Esophagus muscularis mucosa (tissue), 3 donors: ENCODE data around the gene DNAJC25.

Experiments
- EP300 ChIP-seq: sonication (generic); formaldehyde crosslinking; IDR thresholded peaks from one replicate; pipeline ENCODE4 v1.6.1; 2017; ENCODE audit warnings: antibody characterized with exemption
- TF ChIP-seq, protein P1 (sequence below), 3 experiments: fragments of 200-600 bp in 2 of 3; fragments of 450-650 bp in 1 of 3; sonication (generic) in 2 of 3; IDR thresholded peaks; one replicate each; pipeline ENCODE4 v1.5.1; 2017 to 2019; ENCODE audit warnings: antibody characterized with exemption in 3 of 3, mild to moderate bottlenecking in 2 of 3, moderate library complexity in 1 of 3

DNA sequence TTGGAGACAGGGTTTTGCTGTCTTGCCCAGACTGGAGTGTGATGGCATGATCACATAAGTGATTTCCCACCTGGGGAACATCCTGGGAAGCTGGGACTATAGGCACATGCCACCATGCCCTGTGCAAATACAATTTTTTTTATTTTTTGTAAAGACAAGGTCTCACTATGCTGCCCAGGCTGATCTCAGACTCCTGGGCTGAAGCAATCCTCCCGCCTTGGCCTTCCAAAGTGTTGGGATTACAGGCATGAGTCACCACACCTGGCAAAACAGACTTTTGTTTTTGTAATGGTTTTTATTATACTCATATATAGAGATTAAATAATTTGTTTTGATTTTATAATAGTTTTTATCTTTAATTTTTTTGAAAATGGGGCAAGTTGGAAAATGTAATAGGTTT, 14.7 kb downstream of the DNAJC25 start:
- TF ChIP-seq, protein P1, sequence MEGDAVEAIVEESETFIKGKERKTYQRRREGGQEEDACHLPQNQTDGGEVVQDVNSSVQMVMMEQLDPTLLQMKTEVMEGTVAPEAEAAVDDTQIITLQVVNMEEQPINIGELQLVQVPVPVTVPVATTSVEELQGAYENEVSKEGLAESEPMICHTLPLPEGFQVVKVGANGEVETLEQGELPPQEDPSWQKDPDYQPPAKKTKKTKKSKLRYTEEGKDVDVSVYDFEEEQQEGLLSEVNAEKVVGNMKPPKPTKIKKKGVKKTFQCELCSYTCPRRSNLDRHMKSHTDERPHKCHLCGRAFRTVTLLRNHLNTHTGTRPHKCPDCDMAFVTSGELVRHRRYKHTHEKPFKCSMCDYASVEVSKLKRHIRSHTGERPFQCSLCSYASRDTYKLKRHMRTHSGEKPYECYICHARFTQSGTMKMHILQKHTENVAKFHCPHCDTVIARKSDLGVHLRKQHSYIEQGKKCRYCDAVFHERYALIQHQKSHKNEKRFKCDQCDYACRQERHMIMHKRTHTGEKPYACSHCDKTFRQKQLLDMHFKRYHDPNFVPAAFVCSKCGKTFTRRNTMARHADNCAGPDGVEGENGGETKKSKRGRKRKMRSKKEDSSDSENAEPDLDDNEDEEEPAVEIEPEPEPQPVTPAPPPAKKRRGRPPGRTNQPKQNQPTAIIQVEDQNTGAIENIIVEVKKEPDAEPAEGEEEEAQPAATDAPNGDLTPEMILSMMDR (IDR thresholded peaks at IDR 0.05): no peak
- TF ChIP-seq EP300: no peak
